HEK293 (cell line): ENCODE data around the gene SUMF1.

Source experiments
- CTCF ChIA-PET: fragments of 350-600 bp; formaldehyde crosslinking; extraction: SDS; loops from one replicate; lab custom pipeline; 2021; ENCODE audit warnings: antibody characterized with exemption; lab: Yijun Ruan, JAX
- POLR2A ChIA-PET: fragments of 300-600 bp; formaldehyde crosslinking; extraction: SDS; loops from one replicate; lab custom pipeline; 2020; ENCODE audit warnings: antibody characterized with exemption, inconsistent platforms; lab: Yijun Ruan, JAX
- H3K27ac ChIP-seq: fragments of 200-500 bp; sonication (Bioruptor generic); 2 replicates; pipeline ENCODE4 v1.5.1; 2014; ENCODE audit warnings: low read depth, low read length, control low read depth, inconsistent platforms; ENCODE audit errors: extremely low read depth
- H3K36me3 ChIP-seq, 2 experiments: fragments of 200-500 bp in 1 of 2; sonication (Bioruptor generic) in 1 of 2; 1 replicate in 1 of 2; 2 replicates in 1 of 2; pipeline ENCODE4 v1.5.1; 2014 to 2017; ENCODE audit warnings: inconsistent platforms in 2 of 2, low read length in 2 of 2; ENCODE audit not compliant: control insufficient read depth in 2 of 2, insufficient read depth in 1 of 2
- H3K4me1 ChIP-seq: fragments of 200-500 bp; sonication (Bioruptor generic); 2 replicates; pipeline ENCODE4 v1.5.1; 2014; ENCODE audit warnings: mild to moderate bottlenecking, low read length, inconsistent platforms; ENCODE audit not compliant: control insufficient read depth, insufficient read depth
- H3K4me3 ChIP-seq: 2 replicates; pipeline ENCODE4 v1.5.1; 2011; ENCODE audit warnings: low read depth, mild to moderate bottlenecking, control low read depth, low read length, moderate library complexity
- H3K9me3 ChIP-seq: fragments of 200-500 bp; sonication (Bioruptor generic); 2 replicates; pipeline ENCODE4 v1.5.1; 2014; ENCODE audit warnings: low read depth, low read length, inconsistent platforms; ENCODE audit not compliant: control insufficient read depth, insufficient read depth
- IKZF3 ChIP-seq: fragments of 450-650 bp; IDR thresholded peaks from 2 replicates; pipeline ENCODE4 v1.5.0; 2018; ENCODE audit warnings: missing biosample characterization, mild to moderate bottlenecking, missing genetic modification characterization, moderate library complexity
- SCRT2 ChIP-seq: fragments of 450-650 bp; formaldehyde crosslinking; IDR thresholded peaks from 2 replicates; pipeline ENCODE4 v1.5.1; 2016; ENCODE audit warnings: missing biosample characterization, missing genetic modification characterization
- YY1 ChIP-seq: fragments of 450-650 bp; formaldehyde crosslinking; IDR thresholded peaks from 2 replicates; pipeline ENCODE4 v1.5.1; 2018; ENCODE audit warnings: missing biosample characterization, missing genetic modification characterization
- ZNF174 ChIP-seq: fragments of 450-650 bp; formaldehyde crosslinking; IDR thresholded peaks from 2 replicates; pipeline ENCODE4 v1.5.0; 2017; ENCODE audit warnings: missing biosample characterization, mild to moderate bottlenecking, missing genetic modification characterization
- ZNF223 ChIP-seq: fragments of 450-650 bp; formaldehyde crosslinking; IDR thresholded peaks from 2 replicates; pipeline ENCODE4 v1.5.1; 2016; ENCODE audit warnings: missing biosample characterization, missing genetic modification characterization
- ZNF23 ChIP-seq: fragments of 450-650 bp; formaldehyde crosslinking; IDR thresholded peaks from 2 replicates; pipeline ENCODE4 v1.5.1; 2016; ENCODE audit warnings: missing biosample characterization, missing genetic modification characterization, borderline replicate concordance
- ZNF274 ChIP-seq, 2 experiments: fragments of 200-500 bp in 1 of 2; fragments of 450-650 bp in 1 of 2; sonication (Bioruptor generic) in 1 of 2; formaldehyde crosslinking in 1 of 2; IDR thresholded peaks; 2 replicates each; pipeline versions ENCODE4 v1.5.1 to v1.6.1; 2014 to 2016; ENCODE audit warnings: borderline replicate concordance in 1 of 2, inconsistent platforms in 1 of 2, low read length in 1 of 2, missing biosample characterization in 1 of 2, missing genetic modification characterization in 1 of 2
- ZNF423 ChIP-seq: fragments of 450-650 bp; formaldehyde crosslinking; IDR thresholded peaks from 2 replicates; pipeline ENCODE4 v1.5.1; 2016; ENCODE audit warnings: missing biosample characterization, missing genetic modification characterization
- ZNF530 ChIP-seq: fragments of 450-650 bp; formaldehyde crosslinking; IDR thresholded peaks from 2 replicates; pipeline ENCODE4 v1.5.1; 2016; ENCODE audit warnings: low read depth, missing biosample characterization, missing genetic modification characterization
- ZNF555 ChIP-seq: fragments of 450-650 bp; formaldehyde crosslinking; conservative IDR thresholded peaks from 2 replicates; pipeline ENCODE4 v1.5.1; 2017; ENCODE audit warnings: missing biosample characterization, mild to moderate bottlenecking, missing genetic modification characterization, inconsistent platforms
- ZNF560 ChIP-seq: fragments of 450-650 bp; formaldehyde crosslinking; IDR thresholded peaks from 2 replicates; pipeline ENCODE4 v1.5.1; 2017; ENCODE audit warnings: missing biosample characterization, missing genetic modification characterization, borderline replicate concordance
- TF ChIP-seq, protein P1 (sequence below): fragments of 450-650 bp; formaldehyde crosslinking; IDR thresholded peaks from 2 replicates; pipeline ENCODE4 v1.5.1; 2016; ENCODE audit warnings: missing biosample characterization, missing genetic modification characterization
- TF ChIP-seq, protein P2 (sequence below): fragments of 450-650 bp; formaldehyde crosslinking; IDR thresholded peaks from 2 replicates; pipeline ENCODE4 v1.5.1; 2017; ENCODE audit warnings: missing biosample characterization, missing genetic modification characterization
- TF ChIP-seq, protein P3 (sequence below): fragments of 450-650 bp; formaldehyde crosslinking; IDR thresholded peaks from 2 replicates; pipeline ENCODE4 v1.5.1; 2016; ENCODE audit warnings: missing biosample characterization, missing genetic modification characterization, low read depth
- TF ChIP-seq, protein P4 (sequence below): fragments of 450-650 bp; formaldehyde crosslinking; IDR thresholded peaks from 2 replicates; pipeline ENCODE4 v1.5.1; 2017; ENCODE audit warnings: missing biosample characterization, mild to moderate bottlenecking, missing genetic modification characterization, moderate library complexity

SUMF1 gene

DNA sequence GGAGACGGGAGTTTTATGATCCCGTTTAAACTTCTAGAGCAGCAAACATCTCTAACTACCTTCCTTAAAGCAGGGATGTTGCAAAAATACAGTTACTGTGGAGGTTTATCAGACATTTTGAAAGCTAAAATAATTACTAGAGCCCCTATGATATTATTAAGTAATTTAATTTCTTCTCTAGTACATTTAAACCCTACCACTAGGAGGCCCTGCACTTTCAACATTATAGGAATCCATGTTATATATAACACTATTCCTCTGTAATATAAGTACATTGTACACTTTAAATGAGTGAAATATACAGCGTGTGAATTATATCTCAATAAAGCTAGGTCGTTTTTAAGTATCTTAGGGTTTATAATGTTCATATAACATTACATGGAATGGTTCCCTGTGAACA lies 152.4 kb downstream of the SUMF1 start (continued):
- TF ChIP-seq, protein P1, sequence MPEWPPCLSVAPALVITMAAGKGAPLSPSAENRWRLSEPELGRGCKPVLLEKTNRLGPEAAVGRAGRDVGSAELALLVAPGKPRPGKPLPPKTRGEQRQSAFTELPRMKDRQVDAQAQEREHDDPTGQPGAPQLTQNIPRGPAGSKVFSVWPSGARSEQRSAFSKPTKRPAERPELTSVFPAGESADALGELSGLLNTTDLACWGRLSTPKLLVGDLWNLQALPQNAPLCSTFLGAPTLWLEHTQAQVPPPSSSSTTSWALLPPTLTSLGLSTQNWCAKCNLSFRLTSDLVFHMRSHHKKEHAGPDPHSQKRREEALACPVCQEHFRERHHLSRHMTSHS (tag by site-specific recombination): no peak
- no peak for TF ChIP-seq ZNF174 (tag by site-specific recombination)

DNA sequence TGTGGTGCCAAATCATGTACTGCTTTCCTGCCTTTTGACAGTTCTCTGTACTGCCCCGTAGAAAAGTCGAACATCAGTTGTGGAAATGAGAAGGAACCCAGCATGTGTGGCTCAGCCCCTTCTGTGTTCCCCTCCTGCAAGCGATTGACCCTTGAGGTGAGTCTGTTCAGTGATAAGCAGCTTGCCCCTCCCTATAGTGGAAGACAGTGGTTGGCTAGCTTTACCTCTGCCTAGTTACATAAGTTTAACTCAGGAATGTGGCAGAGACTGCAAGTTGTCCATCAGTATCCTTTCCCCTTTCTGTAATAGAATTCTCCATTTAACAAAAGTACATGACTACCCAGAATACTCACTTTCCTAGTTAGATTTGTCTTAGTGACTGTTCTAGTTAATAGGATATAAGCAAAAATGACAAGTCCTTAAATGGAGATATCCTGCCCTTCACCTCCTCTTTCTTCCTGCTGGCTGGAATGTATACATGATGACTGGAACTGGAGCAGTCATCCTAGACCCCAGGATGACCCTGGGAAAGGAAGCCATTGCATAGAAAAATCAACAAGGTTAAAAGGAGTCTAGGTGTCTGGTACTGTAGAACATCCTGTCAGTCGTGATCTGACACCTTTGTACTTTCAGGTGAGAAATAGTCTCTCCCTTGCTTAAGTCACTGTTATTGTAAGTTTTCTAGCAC lies 153.3 kb downstream of the SUMF1 start:
- no peak overlapping the region for H3K27ac ChIP-seq
- peaks cover 0 to 30% of the 10 kb centered on the region in 2 experiments; a peak in 2 of 3 replicates for H3K36me3 ChIP-seq
- no peak overlapping the region for H3K4me3 ChIP-seq
- ChIA-PET CTCF (interaction anchor here (0.7 kb wide), 1 partner anchor 14 kb away, joined by 3 read pairs; no protein-coding TSS in a partner anchor), POLR2A (no interaction called here)
- no peaks in the 10 kb centered on the region for H3K4me1 ChIP-seq
- no peaks in the 10 kb centered on the region for H3K9me3 ChIP-seq
- TF ChIP-seq ZNF555: no peak

DNA sequence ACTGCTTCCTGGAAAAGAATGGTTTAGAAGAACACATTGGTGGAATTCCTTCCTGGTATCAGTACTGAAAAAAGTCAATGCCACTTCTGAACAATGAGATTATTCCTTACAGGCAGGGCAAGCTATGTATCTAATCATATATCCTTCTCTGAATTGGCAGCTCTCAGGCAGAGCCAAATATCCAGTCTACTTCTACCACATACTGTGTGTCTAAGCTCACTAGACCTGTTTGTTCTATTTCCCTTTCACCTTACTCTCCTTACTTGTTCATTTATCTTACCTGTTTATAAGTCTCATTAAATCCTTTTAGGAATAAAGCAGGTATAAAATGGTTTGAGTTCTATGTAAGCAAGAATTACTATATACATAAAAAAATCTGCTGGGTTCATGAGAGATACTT lies 155.6 kb downstream of the SUMF1 start:
- TF ChIP-seq ZNF560 (tag by site-specific recombination) (no peak), SCRT2 (tag by site-specific recombination) (no peak), ZNF223 (tag by site-specific recombination) (no peak), ZNF174 (tag by site-specific recombination) (no peak), ZNF530 (tag by site-specific recombination) (no peak), ZNF23 (no peak), ZNF423 (tag by site-specific recombination) (no peak), IKZF3 (tag by site-specific recombination) (no peak), ZNF274 (IDR thresholded peaks at IDR 0.05; ENCODE audit: low read length) (no peak), ZNF274 (tag by site-specific recombination; IDR thresholded peaks at IDR 0.05; ENCODE audit: borderline replicate concordance) (no peak), YY1 (tag by site-specific recombination) (no peak)
- TF ChIP-seq, protein P2, sequence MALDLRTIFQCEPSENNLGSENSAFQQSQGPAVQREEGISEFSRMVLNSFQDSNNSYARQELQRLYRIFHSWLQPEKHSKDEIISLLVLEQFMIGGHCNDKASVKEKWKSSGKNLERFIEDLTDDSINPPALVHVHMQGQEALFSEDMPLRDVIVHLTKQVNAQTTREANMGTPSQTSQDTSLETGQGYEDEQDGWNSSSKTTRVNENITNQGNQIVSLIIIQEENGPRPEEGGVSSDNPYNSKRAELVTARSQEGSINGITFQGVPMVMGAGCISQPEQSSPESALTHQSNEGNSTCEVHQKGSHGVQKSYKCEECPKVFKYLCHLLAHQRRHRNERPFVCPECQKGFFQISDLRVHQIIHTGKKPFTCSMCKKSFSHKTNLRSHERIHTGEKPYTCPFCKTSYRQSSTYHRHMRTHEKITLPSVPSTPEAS (tag by site-specific recombination): no peak
- TF ChIP-seq, protein P3, sequence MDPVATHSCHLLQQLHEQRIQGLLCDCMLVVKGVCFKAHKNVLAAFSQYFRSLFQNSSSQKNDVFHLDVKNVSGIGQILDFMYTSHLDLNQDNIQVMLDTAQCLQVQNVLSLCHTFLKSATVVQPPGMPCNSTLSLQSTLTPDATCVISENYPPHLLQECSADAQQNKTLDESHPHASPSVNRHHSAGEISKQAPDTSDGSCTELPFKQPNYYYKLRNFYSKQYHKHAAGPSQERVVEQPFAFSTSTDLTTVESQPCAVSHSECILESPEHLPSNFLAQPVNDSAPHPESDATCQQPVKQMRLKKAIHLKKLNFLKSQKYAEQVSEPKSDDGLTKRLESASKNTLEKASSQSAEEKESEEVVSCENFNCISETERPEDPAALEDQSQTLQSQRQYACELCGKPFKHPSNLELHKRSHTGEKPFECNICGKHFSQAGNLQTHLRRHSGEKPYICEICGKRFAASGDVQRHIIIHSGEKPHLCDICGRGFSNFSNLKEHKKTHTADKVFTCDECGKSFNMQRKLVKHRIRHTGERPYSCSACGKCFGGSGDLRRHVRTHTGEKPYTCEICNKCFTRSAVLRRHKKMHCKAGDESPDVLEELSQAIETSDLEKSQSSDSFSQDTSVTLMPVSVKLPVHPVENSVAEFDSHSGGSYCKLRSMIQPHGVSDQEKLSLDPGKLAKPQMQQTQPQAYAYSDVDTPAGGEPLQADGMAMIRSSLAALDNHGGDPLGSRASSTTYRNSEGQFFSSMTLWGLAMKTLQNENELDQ (tag by site-specific recombination): no peak
- TF ChIP-seq, protein P4, sequence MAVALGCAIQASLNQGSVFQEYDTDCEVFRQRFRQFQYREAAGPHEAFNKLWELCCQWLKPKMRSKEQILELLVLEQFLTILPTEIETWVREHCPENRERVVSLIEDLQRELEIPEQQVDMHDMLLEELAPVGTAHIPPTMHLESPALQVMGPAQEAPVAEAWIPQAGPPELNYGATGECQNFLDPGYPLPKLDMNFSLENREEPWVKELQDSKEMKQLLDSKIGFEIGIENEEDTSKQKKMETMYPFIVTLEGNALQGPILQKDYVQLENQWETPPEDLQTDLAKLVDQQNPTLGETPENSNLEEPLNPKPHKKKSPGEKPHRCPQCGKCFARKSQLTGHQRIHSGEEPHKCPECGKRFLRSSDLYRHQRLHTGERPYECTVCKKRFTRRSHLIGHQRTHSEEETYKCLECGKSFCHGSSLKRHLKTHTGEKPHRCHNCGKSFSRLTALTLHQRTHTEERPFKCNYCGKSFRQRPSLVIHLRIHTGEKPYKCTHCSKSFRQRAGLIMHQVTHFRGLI (tag by site-specific recombination): no peak

More for the DNA sequence above, 155.6 kb downstream of the SUMF1 start:
- no peaks in the 10 kb centered on the region for H3K4me1 ChIP-seq
- peaks cover 0 to 38% of the 10 kb centered on the region in 2 experiments; a peak in 2 of 3 replicates for H3K36me3 ChIP-seq
- H3K27ac ChIP-seq: no peak overlapping the region
- no peak overlapping the region for H3K4me3 ChIP-seq
- CTCF ChIA-PET: no interaction called here
- POLR2A ChIA-PET: no interaction called here
- no peaks in the 10 kb centered on the region for H3K9me3 ChIP-seq
